Spleen (tissue), 7 donors: ENCODE measurements around the gene ELAVL3.

Experiments used
- CTCF ChIP-seq, 11 experiments: fragments of 200-600 bp in 7 of 11; fragments of 450-650 bp in 4 of 11; sonication (generic) in 4 of 11; IDR thresholded peaks in 8 of 11; conservative IDR thresholded peaks in 3 of 11; 1 replicate in 7 of 11; 2 replicates in 4 of 11; pipeline versions ENCODE4 v1.4.0 to v1.8.0; 2016 to 2021; ENCODE audit warnings: antibody characterized with exemption in 11 of 11, inconsistent platforms in 4 of 11, mild to moderate bottlenecking in 1 of 11
- POLR2A ChIP-seq, 3 donors: fragments of 450-650 bp; IDR thresholded peaks; one replicate each; pipeline ENCODE4 v1.5.1; 2017; ENCODE audit warnings: antibody characterized with exemption in 3 of 3, mild to moderate bottlenecking in 1 of 3
- donor health status: DM: no; HTN: no; CAD: no; lungs with moderate emphysema.
- donor health status: DM: no; HTN: no; CAD: no.
- donor health status: DM: no; HTN: no; CAD: no.

GRCh38 chr19:11453468-11454341, 27.1 kb downstream of the ELAVL3 start:
- TF ChIP-seq CTCF (IDR thresholded peaks at IDR 0.05 in 8 of 11, conservative IDR thresholded peaks at IDR 0.05 in 3 of 11) (peak in 7 of 11 experiments; percentile 18 to 43 (median 36)), POLR2A (IDR thresholded peaks at IDR 0.05) (no peak)
